T-cell (primary cell): Measurements from ENCODE around the gene GPRIN3. TPM values are rescaled to one million over a fixed set of nuclear protein-coding genes. Genes with fewer than 3 reads are reported as not detected.
"Not testable (repeated sequence)": the region's sequence is repeated elsewhere in the genome, so short reads cannot be mapped to it uniquely, and the experiment has no call there.

ENCODE experiments used
- ATAC-seq, 4 experiments: fragments of 200-7000 bp in 3 of 4; fragments of 150-1000 bp in 1 of 4; cut with Tn5 transposase; replicated peaks in 1 of 4; 1 replicate in 3 of 4; 2 replicates in 1 of 4; pipeline ENCODE4 v1.10.0; 2021; ENCODE audit warnings: moderate library complexity in 3 of 4, mild to moderate bottlenecking in 2 of 4, moderate number of reproducible peaks in 1 of 4
- CTCF ChIA-PET, 2 donors: fragments of 300-600 bp; sonication (Branson Sonifier 250); formaldehyde crosslinking; loops; one replicate each; lab custom pipeline; 2022; ENCODE audit warnings: antibody characterized with exemption in 2 of 2; lab: Charles Lee
- POLR2A ChIA-PET, 2 donors: fragments of 300-600 bp; sonication (Branson Sonifier 250); formaldehyde crosslinking; loops; one replicate each; lab custom pipeline; 2022; ENCODE audit warnings: antibody characterized with exemption in 2 of 2; lab: Charles Lee
- DNase-seq, 35 experiments: peaks; one replicate each; pipeline versions ENCODE4 v3.0.0 to v3.0.0-alpha.2; 2013 to 2023
- H3K27ac ChIP-seq: one replicate; pipeline ENCODE4 v1.5.1; 2013; ENCODE audit warnings: low read length
- H3K27me3 ChIP-seq, 2 experiments: replicated peaks in 1 of 2; 1 replicate in 1 of 2; 2 replicates in 1 of 2; pipeline versions ENCODE4 v1.6.1 to v1.7.0; 2013; ENCODE audit warnings: low read length in 1 of 2, mixed read lengths in 1 of 2; ENCODE audit not compliant: control insufficient read depth in 2 of 2, insufficient read depth in 2 of 2; ENCODE audit errors: extremely low read depth in 1 of 2
- H3K36me3 ChIP-seq, 2 donors: 1 replicate in 1 of 2; 2 replicates in 1 of 2; pipeline versions ENCODE4 v1.6.1 to v1.7.0; 2013; ENCODE audit warnings: low read length in 1 of 2; ENCODE audit not compliant: control insufficient read depth in 2 of 2, insufficient read depth in 1 of 2; ENCODE audit errors: extremely low read depth in 1 of 2
- H3K4me1 ChIP-seq, 2 experiments: 1 replicate in 1 of 2; 2 replicates in 1 of 2; pipeline versions ENCODE4 v1.6.1 to v1.7.0; 2013; ENCODE audit warnings: low read length in 2 of 2, mixed read lengths in 1 of 2; ENCODE audit not compliant: insufficient read depth in 2 of 2, control insufficient read depth in 1 of 2; ENCODE audit errors: extremely low read depth in 1 of 2
- H3K4me3 ChIP-seq, 2 donors: 1 replicate in 1 of 2; 2 replicates in 1 of 2; pipeline versions ENCODE4 v1.5.1 to v1.7.0; 2013; ENCODE audit warnings: mild to moderate bottlenecking in 2 of 2, low read length in 1 of 2, moderate library complexity in 1 of 2; ENCODE audit not compliant: control insufficient read depth in 1 of 2; ENCODE audit errors: extremely low read depth in 1 of 2
- H3K9me3 ChIP-seq: 2 replicates; pipeline ENCODE4 v1.7.0; 2013
- H3K27ac Mint-ChIP-seq, 2 donors: one replicate each; pipeline ENCODE4 v1.8.0; 2020 to 2021; ENCODE audit warnings: mild to moderate bottlenecking in 2 of 2, mixed read lengths in 2 of 2
- H3K27me3 Mint-ChIP-seq, 2 donors: one replicate each; pipeline ENCODE4 v1.8.0; 2021 to 2022; ENCODE audit warnings: mixed read lengths in 2 of 2
- H3K36me3 Mint-ChIP-seq: one replicate; pipeline ENCODE4 v1.8.0; 2021; ENCODE audit warnings: mixed read lengths
- H3K4me1 Mint-ChIP-seq, 3 donors: one replicate each; pipeline ENCODE4 v1.8.0; 2020 to 2022; ENCODE audit warnings: mixed read lengths in 3 of 3, mild to moderate bottlenecking in 1 of 3
- H3K4me3 Mint-ChIP-seq, 3 donors: one replicate each; pipeline ENCODE4 v1.8.0; 2020 to 2022; ENCODE audit warnings: mild to moderate bottlenecking in 3 of 3, mixed read lengths in 3 of 3, moderate library complexity in 3 of 3
- H3K9me3 Mint-ChIP-seq, 3 donors: one replicate each; pipeline ENCODE4 v1.8.0; 2020 to 2022; ENCODE audit warnings: mixed read lengths in 3 of 3
- WGBS: methylation state at CpG from one replicate; pipeline ENCODE4 v1.1.5; 2013; ENCODE audit warnings: missing lambda C conversion rate; ENCODE audit not compliant: insufficient coverage; 5-methylcytosine and 5-hydroxymethylcytosine counted together
- total RNA-seq, 35 experiments: library from RNA in 6 of 35; stranded (reverse) in 6 of 35; fragments of 120-200 nt in 1 of 35; gene quantifications; one replicate each; pipeline versions ENCODE4 v1.2.1 to v1.2.4 and lab custom pipeline; 2013 to 2026

GPRIN3 gene
- total RNA-seq, 5 donors from 2014 or later (not counting 1 experiment from before 2014, with no cell fraction given) = 17.4 to 56.1 (median 23.0) TPM

DNA sequence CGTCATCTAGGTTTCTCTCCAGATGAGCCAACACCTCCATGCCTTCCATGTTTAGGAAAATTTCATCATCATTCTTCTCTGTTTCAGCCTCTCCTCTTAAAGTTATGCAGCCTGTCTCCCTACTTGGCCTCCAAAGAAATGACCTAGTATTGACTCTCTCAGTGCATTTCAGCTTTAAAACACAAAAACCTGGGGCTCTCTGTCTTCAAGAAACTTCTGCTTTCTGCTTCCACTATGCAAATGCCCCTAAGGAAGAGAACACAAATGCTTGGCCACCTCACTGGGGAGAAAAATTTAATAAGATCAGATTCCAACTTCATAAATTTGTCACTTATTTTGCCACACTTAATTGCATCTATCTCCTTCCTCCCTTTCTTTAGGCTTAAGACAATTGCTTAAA is 93.3 kb downstream of the GPRIN3 start:
- Histone ChIP-seq H3K36me3 (no peaks in the 10 kb centered on the region), H3K27me3 (no peaks in the 10 kb centered on the region), H3K27ac (no peak overlapping the region), H3K4me1 (no peaks in the 10 kb centered on the region), H3K4me3 (no peak overlapping the region), H3K9me3 (no peaks in the 10 kb centered on the region)
- Mint-ChIP-seq H3K27ac (no peak overlapping the region), H3K4me1 (no peaks in the 10 kb centered on the region), H3K27me3 (peaks cover 11 to 12% of the 10 kb centered on the region in 2 donors), H3K4me3 (no peak overlapping the region), H3K9me3 (peaks cover 0 to 10% (median 0%) of the 10 kb centered on the region in 3 donors), H3K36me3 (no peaks in the 10 kb centered on the region)
- ATAC-seq (no peak), DNase-seq (no peak)
- WGBS = no CpG with 5 or more reads among the region's 1 CpG
- POLR2A ChIA-PET = no interaction called here
- CTCF ChIA-PET = no interaction called here

GRCh38 chr4:89213382-89213701 is 94.3 kb downstream of the GPRIN3 start:
- H3K4me1 Mint-ChIP-seq = no peaks in the 10 kb centered on the region
- H3K4me1 ChIP-seq = no peaks in the 10 kb centered on the region
- no peak overlapping the region for H3K27ac ChIP-seq
- peaks cover 11 to 18% of the 10 kb centered on the region in 2 donors for H3K27me3 Mint-ChIP-seq
- ChIA-PET CTCF (no interaction called here), POLR2A (no interaction called here)
- 54% methylated on average over 2 of the region's 4 CpGs for WGBS
- no peaks in the 10 kb centered on the region for H3K27me3 ChIP-seq
- H3K4me3 ChIP-seq = no peak overlapping the region
- no peak overlapping the region for H3K4me3 Mint-ChIP-seq
- H3K9me3 Mint-ChIP-seq = peaks cover 0 to 15% (median 0%) of the 10 kb centered on the region in 3 donors
- no peak overlapping the region for H3K27ac Mint-ChIP-seq
- ATAC-seq (no peak), DNase-seq (no peak)
- H3K36me3 Mint-ChIP-seq = no peaks in the 10 kb centered on the region
- H3K36me3 ChIP-seq = no peaks in the 10 kb centered on the region
- H3K9me3 ChIP-seq = no peaks in the 10 kb centered on the region

- POLR2A ChIA-PET = no interaction called here
- 82% methylated on average over 2 of the region's 4 CpGs for WGBS
- Histone ChIP-seq H3K9me3 (no peaks in the 10 kb centered on the region), H3K27me3 (no peaks in the 10 kb centered on the region), H3K36me3 (no peaks in the 10 kb centered on the region), H3K4me1 (no peaks in the 10 kb centered on the region), H3K27ac (no peak overlapping the region), H3K4me3 (no peak overlapping the region)
- H3K4me3 Mint-ChIP-seq = no peak overlapping the region
- no peak overlapping the region for H3K27ac Mint-ChIP-seq
- H3K9me3 Mint-ChIP-seq = peaks cover 0 to 20% (median 0%) of the 10 kb centered on the region in 3 donors
- peaks cover 11 to 19% of the 10 kb centered on the region in 2 donors for H3K27me3 Mint-ChIP-seq
- no peaks in the 10 kb centered on the region for H3K36me3 Mint-ChIP-seq
- CTCF ChIA-PET = no interaction called here
- DNase-seq (no peak), ATAC-seq (no peak)
- H3K4me1 Mint-ChIP-seq = no peaks in the 10 kb centered on the region
Observed at GRCh38 chr4:89212666-89213381, 94.8 kb downstream of the GPRIN3 start.

GRCh38 chr4:89204624-89205023 is 103.0 kb downstream of the GPRIN3 start:
- Histone ChIP-seq H3K4me3 (no peak overlapping the region), H3K9me3 (no peaks in the 10 kb centered on the region), H3K27me3 (no peaks in the 10 kb centered on the region), H3K4me1 (no peaks in the 10 kb centered on the region), H3K27ac (no peak overlapping the region), H3K36me3 (no peaks in the 10 kb centered on the region)
- no peak overlapping the region for H3K27ac Mint-ChIP-seq
- ChIA-PET POLR2A (no interaction called here), CTCF (no interaction called here)
- H3K9me3 Mint-ChIP-seq = peaks cover 0 to 13% (median 0%) of the 10 kb centered on the region in 3 donors
- no peak for ATAC-seq
- H3K27me3 Mint-ChIP-seq = peaks cover 0 to 9% of the 10 kb centered on the region in 2 donors
- 57% methylated on average over 1 of the region's 1 CpG for WGBS
- no peak for DNase-seq
- H3K4me3 Mint-ChIP-seq = no peak overlapping the region
- H3K4me1 Mint-ChIP-seq = no peaks in the 10 kb centered on the region
- H3K36me3 Mint-ChIP-seq = no peaks in the 10 kb centered on the region

- ATAC-seq (no peak), DNase-seq (no peak)
- Mint-ChIP-seq H3K27ac (no peak overlapping the region), H3K27me3 (peaks cover 0 to 9% of the 10 kb centered on the region in 2 donors), H3K36me3 (no peaks in the 10 kb centered on the region), H3K4me1 (no peaks in the 10 kb centered on the region), H3K9me3 (peaks cover 0 to 9% (median 0%) of the 10 kb centered on the region in 3 donors), H3K4me3 (no peak overlapping the region)
- H3K27me3 ChIP-seq = no peaks in the 10 kb centered on the region
- H3K4me3 ChIP-seq = no peak overlapping the region
- ChIA-PET POLR2A (no interaction called here), CTCF (no interaction called here)
- 86% methylated on average over 1 of the region's 3 CpGs for WGBS
- H3K36me3 ChIP-seq = no peaks in the 10 kb centered on the region
- H3K4me1 ChIP-seq = no peaks in the 10 kb centered on the region
- no peak overlapping the region for H3K27ac ChIP-seq
- no peaks in the 10 kb centered on the region for H3K9me3 ChIP-seq
Observed at GRCh38 chr4:89203902-89204301, 103.7 kb downstream of the GPRIN3 start.

- CTCF ChIA-PET, H3K4me3 ChIP-seq, H3K27ac Mint-ChIP-seq, H3K36me3 Mint-ChIP-seq, H3K36me3 ChIP-seq, H3K27ac ChIP-seq, ATAC-seq, POLR2A ChIA-PET, H3K9me3 ChIP-seq, H3K4me1 ChIP-seq, H3K9me3 Mint-ChIP-seq, H3K4me1 Mint-ChIP-seq, H3K4me3 Mint-ChIP-seq, DNase-seq, H3K27me3 Mint-ChIP-seq, H3K27me3 ChIP-seq: not testable (repeated sequence)
- no CpG with 5 or more reads among the region's 1 CpG for WGBS
Observed at GRCh38 chr4:89199394-89199793, 108.2 kb downstream of the GPRIN3 start.
